HG03571 (cell line): ENCODE results near the gene IPPK.

Source experiments
- ATAC-seq: cut with Tn5 transposase; IDR thresholded peaks from one replicate; pipeline ENCODE4 v1.9.1; 2021; ENCODE audit not compliant: unreplicated experiment

The IPPK gene

GRCh38 chr9:92686954-92687353, 17.0 kb upstream of the IPPK start:
- ATAC-seq = no peak

- ATAC-seq = no peak
Observed at GRCh38 chr9:92685022-92685421, 15.1 kb upstream of the IPPK start.

- ATAC-seq = no peak
Observed at GRCh38 chr9:92682269-92682668, 12.3 kb upstream of the IPPK start.

- ATAC-seq = no peak
Observed at GRCh38 chr9:92680166-92681119, 10.5 kb upstream of the IPPK start.

- no peak for ATAC-seq
Observed at GRCh38 chr9:92679413-92680165, 9.7 kb upstream of the IPPK start.

GRCh38 chr9:92671323-92671722, 1.4 kb upstream of the IPPK start:
- no peak for ATAC-seq

GRCh38 chr9:92669527-92669889, 423 bp downstream of the IPPK start:
- no peak for ATAC-seq

- ATAC-seq = no peak
Observed at GRCh38 chr9:92668746-92669526, 995 bp downstream of the IPPK start.

- no peak for ATAC-seq
Observed at GRCh38 chr9:92666912-92667532, 2.9 kb downstream of the IPPK start.

GRCh38 chr9:92666236-92666635, 3.7 kb downstream of the IPPK start:
- no peak for ATAC-seq

- no peak for ATAC-seq
Observed at GRCh38 chr9:92665836-92666235, 4.1 kb downstream of the IPPK start.

GRCh38 chr9:92664394-92665152, 5.4 kb downstream of the IPPK start:
- ATAC-seq = no peak

- no peak for ATAC-seq
Observed at GRCh38 chr9:92663951-92664350, 6.0 kb downstream of the IPPK start.

GRCh38 chr9:92663126-92663525, 6.8 kb downstream of the IPPK start:
- no peak for ATAC-seq

- ATAC-seq = no peak
Observed at GRCh38 chr9:92661743-92662142, 8.2 kb downstream of the IPPK start.

- no peak for ATAC-seq
Observed at GRCh38 chr9:92661127-92661526, 8.8 kb downstream of the IPPK start.

- no peak for ATAC-seq
Observed at GRCh38 chr9:92660266-92660665, 9.7 kb downstream of the IPPK start.

GRCh38 chr9:92659601-92660000, 10.3 kb downstream of the IPPK start:
- no peak for ATAC-seq

- no peak for ATAC-seq
Observed at GRCh38 chr9:92658611-92659010, 11.3 kb downstream of the IPPK start.

GRCh38 chr9:92658176-92658575, 11.8 kb downstream of the IPPK start:
- no peak for ATAC-seq
